CD14-positive monocyte (primary cell): ENCODE data around the gene ZNF341. TPM values are rescaled to one million over a fixed set of nuclear protein-coding genes. Genes with fewer than 3 reads are reported as not detected.

Experiments used
- DNase-seq, 3 donors: peaks; one replicate each; pipeline ENCODE4 v3.0.0-alpha.2; 2011 to 2022
- H2AFZ ChIP-seq: 2 replicates; pipeline ENCODE4 v1.6.0; 2012; ENCODE audit warnings: mild to moderate bottlenecking, low read depth, low read length, inconsistent platforms; ENCODE audit not compliant: insufficient read depth, poor library complexity, severe bottlenecking
- H3K27ac ChIP-seq, 2 donors: 1 replicate in 1 of 2; 2 replicates in 1 of 2; pipeline ENCODE4 v1.5.1; 2012 to 2013; ENCODE audit warnings: low read length in 2 of 2, control low read depth in 1 of 2, inconsistent platforms in 1 of 2, low read depth in 1 of 2, mild to moderate bottlenecking in 1 of 2
- H3K27me3 ChIP-seq, 2 donors: one replicate each; pipeline versions ENCODE4 v1.6.0 to v1.6.1; 2011 to 2013; ENCODE audit warnings: low read length in 2 of 2; ENCODE audit not compliant: control insufficient read depth in 2 of 2, insufficient read depth in 2 of 2
- H3K36me3 ChIP-seq, 2 donors: replicated peaks in 1 of 2; 1 replicate in 1 of 2; 2 replicates in 1 of 2; pipeline versions ENCODE4 v1.5.1 to v1.6.1; 2012 to 2013; ENCODE audit warnings: low read length in 2 of 2, control low read depth in 1 of 2, inconsistent platforms in 1 of 2, mild to moderate bottlenecking in 1 of 2; ENCODE audit not compliant: insufficient read depth in 2 of 2, control insufficient read depth in 1 of 2
- H3K4me1 ChIP-seq, 2 donors: 1 replicate in 1 of 2; 2 replicates in 1 of 2; pipeline versions ENCODE4 v1.5.1 to v1.6.1; 2012 to 2013; ENCODE audit warnings: low read length in 2 of 2, control low read depth in 1 of 2, inconsistent platforms in 1 of 2, mild to moderate bottlenecking in 1 of 2, moderate library complexity in 1 of 2; ENCODE audit not compliant: insufficient read depth in 2 of 2, control insufficient read depth in 1 of 2
- H3K4me2 ChIP-seq: replicated peaks from 2 replicates; pipeline ENCODE3; 2012; ENCODE audit warnings: low read length, moderate library complexity, mild to moderate bottlenecking; ENCODE audit not compliant: poor library complexity, severe bottlenecking; ENCODE audit errors: extremely low read depth
- H3K4me3 ChIP-seq, 3 experiments: fragments of 200-600 bp in 1 of 3; sonication (generic) in 1 of 3; replicated peaks in 1 of 3; 1 replicate in 2 of 3; 2 replicates in 1 of 3; pipeline ENCODE4 v1.5.1; 2011 to 2013; ENCODE audit warnings: low read length in 3 of 3, mild to moderate bottlenecking in 3 of 3, control low read depth in 2 of 3, low read depth in 2 of 3, inconsistent platforms in 1 of 3, moderate library complexity in 1 of 3
- H3K79me2 ChIP-seq: 2 replicates; pipeline ENCODE4 v1.6.0; 2012; ENCODE audit warnings: mild to moderate bottlenecking, control low read depth, inconsistent platforms, low read length, moderate library complexity; ENCODE audit not compliant: insufficient read depth
- H3K9ac ChIP-seq: 2 replicates; pipeline ENCODE4 v1.6.0; 2017; ENCODE audit warnings: low read length, mild to moderate bottlenecking; ENCODE audit not compliant: insufficient read depth, poor library complexity, severe bottlenecking
- H3K9me3 ChIP-seq, 2 donors: replicated peaks in 1 of 2; 1 replicate in 1 of 2; 2 replicates in 1 of 2; pipeline versions ENCODE4 v1.5.1 to v1.6.1; 2012 to 2013; ENCODE audit warnings: low read length in 2 of 2, control low read depth in 1 of 2; ENCODE audit not compliant: control insufficient read depth in 1 of 2, insufficient read depth in 1 of 2
- H4K20me1 ChIP-seq: 2 replicates; pipeline ENCODE4 v1.6.0; 2012; ENCODE audit warnings: mild to moderate bottlenecking, low read length, control low read depth, moderate library complexity; ENCODE audit not compliant: insufficient read depth
- H3K27ac Mint-ChIP-seq, 7 donors: one replicate each; pipeline ENCODE4 v1.8.0; 2020; ENCODE audit warnings: mild to moderate bottlenecking in 7 of 7, mixed read lengths in 7 of 7, moderate library complexity in 6 of 7, inconsistent platforms in 2 of 7
- H3K27me3 Mint-ChIP-seq, 3 donors: one replicate each; pipeline ENCODE4 v1.8.0; 2021 to 2022; ENCODE audit warnings: low read depth in 3 of 3, mild to moderate bottlenecking in 3 of 3, mixed read lengths in 3 of 3, moderate library complexity in 3 of 3, inconsistent platforms in 1 of 3
- H3K36me3 Mint-ChIP-seq, 2 donors: one replicate each; pipeline ENCODE4 v1.8.0; 2020; ENCODE audit warnings: mixed read lengths in 2 of 2, inconsistent platforms in 1 of 2, mild to moderate bottlenecking in 1 of 2
- H3K4me1 Mint-ChIP-seq: one replicate; pipeline ENCODE4 v1.8.0; 2020; ENCODE audit warnings: mild to moderate bottlenecking, mixed read lengths
- H3K4me3 Mint-ChIP-seq, 2 donors: one replicate each; pipeline ENCODE4 v1.8.0; 2020; ENCODE audit warnings: mild to moderate bottlenecking in 2 of 2, mixed read lengths in 2 of 2, moderate library complexity in 1 of 2
- H3K9me3 Mint-ChIP-seq, 7 donors: one replicate each; pipeline ENCODE4 v1.8.0; 2020 to 2022; ENCODE audit warnings: mixed read lengths in 7 of 7, mild to moderate bottlenecking in 6 of 7, moderate library complexity in 6 of 7, inconsistent platforms in 2 of 7
- WGBS: methylation state at CpG from one replicate; pipeline ENCODE4 v1.1.5; 2013; ENCODE audit warnings: missing lambda C conversion rate; ENCODE audit not compliant: insufficient coverage; 5-methylcytosine and 5-hydroxymethylcytosine counted together
- intact Hi-C, 2 donors: fragments of 100-400 bp; cut with micrococcal nuclease; formaldehyde crosslinking; loops; one replicate each; pipeline versions ENCODE4 v1.15.0 to v1.15.1; 2023
- polyA plus RNA-seq, 3 donors: library from polyadenylated mRNA; depleted of rRNA in 1 of 3; unstranded in 2 of 3; stranded (reverse) in 1 of 3; fragments of 300-500 nt in 2 of 3; fragments of >200 nt in 1 of 3; fragmentation: Illumina TruSeq in 2 of 3; gene quantifications; 1 replicate in 2 of 3; 2 replicates in 1 of 3; pipeline ENCODE4 v1.2.3, GENCODE V29; 2012 to 2021
- TF ChIP-seq, protein P1 (sequence below): fragments of 200-600 bp; IDR thresholded peaks from one replicate; pipeline ENCODE4 v1.8.0; 2022; ENCODE audit warnings: antibody characterized with exemption, mild to moderate bottlenecking

ZNF341 gene
- polyA plus RNA-seq, 3 donors = 1.1 to 10.3 (median 2.3) TPM

DNA sequence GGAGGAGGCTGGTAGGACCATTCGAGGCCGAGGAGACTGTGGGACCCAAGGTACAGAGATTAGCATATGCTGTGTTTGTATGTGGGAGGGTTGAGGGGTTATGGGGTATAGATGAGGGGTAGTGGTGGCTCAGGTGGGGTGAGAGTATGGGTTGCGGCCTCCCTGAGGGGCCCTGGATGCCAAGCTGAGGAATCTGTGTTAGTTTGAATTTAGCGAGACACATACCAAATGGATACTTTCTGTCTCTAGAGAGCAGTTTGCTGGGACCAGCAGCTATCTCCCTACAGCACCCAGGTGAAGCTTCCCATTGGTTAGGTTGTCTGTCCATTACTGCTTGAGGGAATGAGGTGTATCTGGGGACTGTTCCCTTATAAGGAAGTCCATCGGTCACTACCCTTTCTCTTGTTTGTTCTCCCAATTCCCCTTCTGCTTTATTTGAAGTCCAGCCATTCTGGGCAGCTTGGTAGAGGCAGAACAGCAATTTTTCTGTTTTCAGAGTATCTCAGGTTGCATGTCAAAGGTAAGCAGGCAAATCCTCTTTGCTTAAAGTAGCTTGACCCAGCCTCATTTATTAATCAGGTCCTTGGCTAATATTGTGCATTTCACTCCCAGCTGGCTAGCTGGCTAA lies 94.6 kb downstream of the ZNF341 start:
- H3K79me2 ChIP-seq = peaks cover 100% of the 10 kb centered on the region
- Mint-ChIP-seq H3K36me3 (peaks cover 11 to 46% of the 10 kb centered on the region in 2 donors), H3K27ac (peak overlapping the region; percentile 16 to 83 (median 27)), H3K4me3 (no peak overlapping the region), H3K27me3 (no peaks in the 10 kb centered on the region), H3K9me3 (no peaks in the 10 kb centered on the region), H3K4me1 (peaks cover 63% of the 10 kb centered on the region)
- H3K27me3 ChIP-seq = no peaks in the 10 kb centered on the region
- DNase-seq = peak in 2 of 3 donors; percentile 15 to 30
- H3K4me2 ChIP-seq = no peak overlapping the region
- peaks cover 100% of the 10 kb centered on the region for H4K20me1 ChIP-seq
- H3K36me3 ChIP-seq = peaks cover 16 to 50% of the 10 kb centered on the region in 2 donors
- H3K4me1 ChIP-seq = peaks cover 16 to 37% of the 10 kb centered on the region in 2 donors
- H3K9me3 ChIP-seq = no peaks in the 10 kb centered on the region
- no peak overlapping the region for H3K4me3 ChIP-seq
- WGBS = 100% methylated on average over 3 of the region's 5 CpGs
- intact Hi-C loops = loop anchor here in 1 of 2 donors (5.0 kb wide), 1 partner anchor 379 kb away; no protein-coding TSS in a partner anchor
- peak overlapping the region in 1 of 2 donors; percentile 34 for H3K27ac ChIP-seq
- H3K9ac ChIP-seq = no peak overlapping the region
- no peak overlapping the region for H2AFZ ChIP-seq
- TF ChIP-seq, protein P1, sequence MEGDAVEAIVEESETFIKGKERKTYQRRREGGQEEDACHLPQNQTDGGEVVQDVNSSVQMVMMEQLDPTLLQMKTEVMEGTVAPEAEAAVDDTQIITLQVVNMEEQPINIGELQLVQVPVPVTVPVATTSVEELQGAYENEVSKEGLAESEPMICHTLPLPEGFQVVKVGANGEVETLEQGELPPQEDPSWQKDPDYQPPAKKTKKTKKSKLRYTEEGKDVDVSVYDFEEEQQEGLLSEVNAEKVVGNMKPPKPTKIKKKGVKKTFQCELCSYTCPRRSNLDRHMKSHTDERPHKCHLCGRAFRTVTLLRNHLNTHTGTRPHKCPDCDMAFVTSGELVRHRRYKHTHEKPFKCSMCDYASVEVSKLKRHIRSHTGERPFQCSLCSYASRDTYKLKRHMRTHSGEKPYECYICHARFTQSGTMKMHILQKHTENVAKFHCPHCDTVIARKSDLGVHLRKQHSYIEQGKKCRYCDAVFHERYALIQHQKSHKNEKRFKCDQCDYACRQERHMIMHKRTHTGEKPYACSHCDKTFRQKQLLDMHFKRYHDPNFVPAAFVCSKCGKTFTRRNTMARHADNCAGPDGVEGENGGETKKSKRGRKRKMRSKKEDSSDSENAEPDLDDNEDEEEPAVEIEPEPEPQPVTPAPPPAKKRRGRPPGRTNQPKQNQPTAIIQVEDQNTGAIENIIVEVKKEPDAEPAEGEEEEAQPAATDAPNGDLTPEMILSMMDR = no peak

DNA sequence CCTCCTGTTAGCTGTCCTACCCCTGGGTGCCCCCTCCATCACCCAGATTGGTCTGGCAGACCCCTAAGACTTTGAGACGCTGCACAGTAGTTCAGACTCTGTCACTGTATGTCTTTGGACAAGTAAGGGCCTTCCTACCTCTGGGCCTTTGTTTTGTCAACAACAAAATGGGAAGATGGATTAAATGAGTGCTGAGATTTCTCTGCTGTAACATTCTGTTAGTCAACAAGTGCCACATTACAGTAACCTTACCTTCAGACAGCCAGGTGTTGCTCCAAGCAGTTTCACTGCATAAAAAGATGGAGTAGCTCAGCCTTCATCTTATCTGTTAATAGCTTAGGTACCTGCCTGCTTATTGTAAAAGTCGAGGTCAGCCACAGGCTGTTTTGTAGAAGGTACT lies 95.3 kb downstream of the ZNF341 start:
- H3K79me2 ChIP-seq = peaks cover 100% of the 10 kb centered on the region
- no peak overlapping the region for H2AFZ ChIP-seq
- H3K27ac Mint-ChIP-seq = peak overlapping the region in 4 of 7 donors; percentile 16 to 62 (median 46)
- no peak overlapping the region for H3K4me3 ChIP-seq
- no peaks in the 10 kb centered on the region for H3K9me3 ChIP-seq
- H3K27ac ChIP-seq = peak overlapping the region in 1 of 2 donors; percentile 34
- TF ChIP-seq, protein P1 = no peak
- intact Hi-C loops = loop anchor here in 1 of 2 donors (5.0 kb wide), 1 partner anchor 380 kb away; no protein-coding TSS in a partner anchor
- H4K20me1 ChIP-seq = peaks cover 100% of the 10 kb centered on the region
- peaks cover 17 to 52% of the 10 kb centered on the region in 2 donors for H3K36me3 Mint-ChIP-seq
- WGBS = 80% methylated on average over 1 of the region's 2 CpGs
- H3K4me3 Mint-ChIP-seq = no peak overlapping the region
- no peak overlapping the region for H3K4me2 ChIP-seq
- H3K36me3 ChIP-seq = peaks cover 20 to 57% of the 10 kb centered on the region in 2 donors
- H3K9me3 Mint-ChIP-seq = no peaks in the 10 kb centered on the region
- no peak overlapping the region for H3K9ac ChIP-seq
- no peaks in the 10 kb centered on the region for H3K27me3 ChIP-seq
- no peak for DNase-seq
- H3K4me1 ChIP-seq = peaks cover 16 to 37% of the 10 kb centered on the region in 2 donors
- H3K4me1 Mint-ChIP-seq = peaks cover 62% of the 10 kb centered on the region
- H3K27me3 Mint-ChIP-seq = no peaks in the 10 kb centered on the region
